H9 (cell line): Measurements from ENCODE around the gene CUEDC1. TPM values are rescaled to one million over a fixed set of nuclear protein-coding genes. Genes with fewer than 3 reads are reported as not detected.

Experiments used
- DNase-seq: peaks from one replicate; pipeline ENCODE4 v3.0.0-alpha.2; 2017
- H2AFZ ChIP-seq: one replicate; pipeline ENCODE4 v1.6.1; 2013; ENCODE audit warnings: mild to moderate bottlenecking, low read length, control low read depth, moderate library complexity
- H2AK5ac ChIP-seq: 2 replicates; pipeline ENCODE4 v1.6.1; 2013; ENCODE audit warnings: low read length, control low read depth, mixed read lengths; ENCODE audit not compliant: insufficient read length
- H2BK120ac ChIP-seq: one replicate; pipeline ENCODE4 v1.6.1; 2013; ENCODE audit warnings: low read depth, mild to moderate bottlenecking, low read length, control low read depth, inconsistent platforms; ENCODE audit not compliant: poor library complexity, severe bottlenecking
- H2BK12ac ChIP-seq: 2 replicates; pipeline ENCODE4 v1.6.1; 2013; ENCODE audit warnings: low read length, control low read depth, mixed read lengths, low read depth; ENCODE audit not compliant: insufficient read length
- H2BK15ac ChIP-seq: 2 replicates; pipeline ENCODE4 v1.6.1; 2013; ENCODE audit warnings: low read depth, low read length, control low read depth
- H2BK20ac ChIP-seq: one replicate; pipeline ENCODE4 v1.6.1; 2013; ENCODE audit warnings: low read depth, mild to moderate bottlenecking, low read length, control low read depth, inconsistent platforms; ENCODE audit not compliant: poor library complexity, severe bottlenecking
- H2BK5ac ChIP-seq: 2 replicates; pipeline ENCODE4 v1.6.1; 2013; ENCODE audit warnings: low read length, control low read depth, mixed read lengths; ENCODE audit not compliant: insufficient read length
- H3K14ac ChIP-seq: 2 replicates; pipeline ENCODE4 v1.6.1; 2013; ENCODE audit warnings: low read length, control low read depth; ENCODE audit not compliant: insufficient read depth
- H3K18ac ChIP-seq: 2 replicates; pipeline ENCODE4 v1.6.1; 2013; ENCODE audit warnings: low read depth, mild to moderate bottlenecking, mixed read lengths, low read length, control low read depth; ENCODE audit not compliant: insufficient read length
- H3K23ac ChIP-seq: 2 replicates; pipeline ENCODE4 v1.6.1; 2013; ENCODE audit warnings: low read length, control low read depth, mixed read lengths, low read depth; ENCODE audit not compliant: insufficient read length
- H3K23me2 ChIP-seq: 2 replicates; pipeline ENCODE4 v1.6.1; 2013; ENCODE audit warnings: low read depth, mild to moderate bottlenecking, mixed read lengths, low read length, control low read depth; ENCODE audit not compliant: insufficient read length, poor library complexity, severe bottlenecking
- H3K27ac ChIP-seq: 2 replicates; pipeline ENCODE4 v1.5.1; 2013; ENCODE audit warnings: low read length, control low read depth, mixed read lengths, low read depth; ENCODE audit not compliant: insufficient read length
- H3K27me3 ChIP-seq: 2 replicates; pipeline ENCODE4 v1.6.1; 2013; ENCODE audit warnings: low read length, control low read depth, inconsistent platforms; ENCODE audit not compliant: insufficient read depth
- H3K4ac ChIP-seq: 2 replicates; pipeline ENCODE4 v1.6.1; 2013; ENCODE audit warnings: low read depth, mild to moderate bottlenecking, control low read depth, inconsistent platforms, low read length, moderate library complexity
- H3K4me1 ChIP-seq: 2 replicates; pipeline ENCODE4 v1.6.1; 2013; ENCODE audit warnings: low read length, control low read depth, inconsistent platforms; ENCODE audit not compliant: insufficient read depth
- H3K4me2 ChIP-seq: 2 replicates; pipeline ENCODE4 v1.6.1; 2013; ENCODE audit warnings: low read length, control low read depth, mixed read lengths; ENCODE audit not compliant: insufficient read length, insufficient read depth
- H3K56ac ChIP-seq: 2 replicates; pipeline ENCODE4 v1.6.1; 2013; ENCODE audit warnings: low read depth, mild to moderate bottlenecking, mixed read lengths, low read length, control low read depth; ENCODE audit not compliant: insufficient read length
- H3K79me1 ChIP-seq: 2 replicates; pipeline ENCODE4 v1.6.1; 2013; ENCODE audit warnings: low read depth, mild to moderate bottlenecking, moderate library complexity, low read length, control low read depth, inconsistent platforms; ENCODE audit not compliant: insufficient read depth, poor library complexity, severe bottlenecking
- H3K79me2 ChIP-seq: 2 replicates; pipeline ENCODE4 v1.6.1; 2013; ENCODE audit warnings: low read length, control low read depth, inconsistent platforms; ENCODE audit not compliant: insufficient read depth
- H3K9ac ChIP-seq: 2 replicates; pipeline ENCODE4 v1.6.1; 2013; ENCODE audit warnings: low read length, control low read depth, mixed read lengths; ENCODE audit not compliant: insufficient read length; ENCODE audit errors: extremely low read depth
- H3K9me3 ChIP-seq: one replicate; pipeline ENCODE4 v1.6.1; 2013; ENCODE audit warnings: low read depth, low read length, inconsistent platforms; ENCODE audit not compliant: control insufficient read depth
- H3T11ph ChIP-seq: one replicate; pipeline ENCODE4 v1.6.1; 2013; ENCODE audit warnings: mild to moderate bottlenecking, low read length, control low read depth, inconsistent platforms
- H4K20me1 ChIP-seq: one replicate; pipeline ENCODE4 v1.6.1; 2013; ENCODE audit not compliant: control insufficient read depth, insufficient read length, insufficient read depth
- H4K5ac ChIP-seq: 2 replicates; pipeline ENCODE4 v1.6.1; 2013; ENCODE audit warnings: low read depth, mild to moderate bottlenecking, mixed read lengths, low read length, control low read depth; ENCODE audit not compliant: insufficient read length
- H4K8ac ChIP-seq: replicated peaks from 2 replicates; pipeline ENCODE4 v1.6.1; 2013; ENCODE audit warnings: low read length, control low read depth, mixed read lengths, low read depth; ENCODE audit not compliant: insufficient read length
- H4K91ac ChIP-seq: 2 replicates; pipeline ENCODE4 v1.6.1; 2013; ENCODE audit warnings: low read depth, mild to moderate bottlenecking, moderate library complexity, mixed read lengths, low read length, control low read depth; ENCODE audit not compliant: insufficient read length
- H3K27ac Mint-ChIP-seq, 3 experiments: 2 replicates in 2 of 3; 3 replicates in 1 of 3; pipeline ENCODE4 v1.8.0; 2020 to 2021; ENCODE audit warnings: mixed read lengths in 3 of 3, mild to moderate bottlenecking in 1 of 3, moderate library complexity in 1 of 3
- H3K27me3 Mint-ChIP-seq: 2 replicates; pipeline ENCODE4 v1.8.0; 2021; ENCODE audit warnings: low read depth, mild to moderate bottlenecking, moderate library complexity, mixed read lengths
- H3K36me3 Mint-ChIP-seq, 3 experiments: 2 replicates in 2 of 3; 3 replicates in 1 of 3; pipeline ENCODE4 v1.8.0; 2020 to 2021; ENCODE audit warnings: low read depth in 3 of 3, mixed read lengths in 3 of 3; ENCODE audit not compliant: insufficient read depth in 1 of 3
- H3K4me1 Mint-ChIP-seq, 2 experiments: 2 replicates each; pipeline ENCODE4 v1.8.0; 2020; ENCODE audit warnings: mixed read lengths in 2 of 2
- H3K4me3 Mint-ChIP-seq, 2 experiments: 2 replicates in 1 of 2; 3 replicates in 1 of 2; pipeline ENCODE4 v1.8.0; 2020 to 2021; ENCODE audit warnings: mild to moderate bottlenecking in 2 of 2, mixed read lengths in 2 of 2, moderate library complexity in 1 of 2
- H3K9me3 Mint-ChIP-seq, 2 experiments: 2 replicates in 1 of 2; 3 replicates in 1 of 2; pipeline ENCODE4 v1.8.0; 2020; ENCODE audit warnings: mild to moderate bottlenecking in 2 of 2, mixed read lengths in 2 of 2, moderate library complexity in 1 of 2
- WGBS: extraction: QIAGEN DNeasy Blood & Tissue Kit; methylation state at CpG from one replicate; pipeline ENCODE4 v1.1.7; 2013; ENCODE audit warnings: missing lambda C conversion rate, low lambda C conversion rate, mixed read lengths; ENCODE audit not compliant: insufficient read length; ENCODE audit errors: extremely low coverage; 5-methylcytosine and 5-hydroxymethylcytosine counted together
- total RNA-seq: library from RNA; stranded (reverse); gene quantifications from 2 replicates; pipeline ENCODE4 v1.2.1, GENCODE V29; 2021
- TF ChIP-seq, protein P1 (sequence below): fragments of 200-600 bp; sonication (generic); conservative IDR thresholded peaks from 3 replicates; pipeline ENCODE4 v1.8.0; 2021; ENCODE audit warnings: antibody characterized with exemption, mild to moderate bottlenecking

CUEDC1 gene
- total RNA-seq, 1 experiment from 2014 or later, result 7.3 TPM

DNA sequence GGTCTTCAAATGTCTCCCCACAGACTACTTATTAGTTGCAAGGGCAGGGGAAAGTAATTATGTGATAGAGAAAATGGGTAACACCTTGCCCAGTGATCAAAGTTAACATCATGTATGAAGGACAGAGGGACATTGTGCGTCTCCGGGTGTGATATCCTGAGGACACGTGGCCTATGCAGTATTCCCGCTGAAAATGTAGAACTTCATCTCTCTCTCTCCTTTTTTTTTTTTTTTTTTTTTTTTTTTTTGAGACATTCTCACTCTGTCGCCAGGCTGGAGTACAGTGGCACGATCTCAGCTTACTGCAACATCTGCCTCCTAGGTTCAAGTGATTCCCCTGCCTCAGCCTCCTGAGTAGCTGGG is 7.9 kb upstream of the CUEDC1 start:
- Histone ChIP-seq H3K4me1 (peaks cover 1% of the 10 kb centered on the region; the same call in 1 of the 2 replicates), H3K4me2 (no peak overlapping the region), H2AFZ (no peak overlapping the region), H3K79me1 (no peaks in the 10 kb centered on the region), H3K79me2 (no peaks in the 10 kb centered on the region), H3K56ac (no peak overlapping the region), H2BK15ac (no peak overlapping the region), H3K27me3 (no peaks in the 10 kb centered on the region), H4K8ac (no peak overlapping the region), H3K27ac (no peak overlapping the region), H4K91ac (no peak overlapping the region), H2BK5ac (no peak overlapping the region), H3K4ac (no peak overlapping the region), H3K23ac (no peak overlapping the region), H4K20me1 (no peaks in the 10 kb centered on the region), H4K5ac (no peak overlapping the region), H3K9me3 (no peaks in the 10 kb centered on the region), H2AK5ac (no peak overlapping the region), H3K14ac (no peak overlapping the region), H3K18ac (no peak overlapping the region), H3K9ac (no peak overlapping the region), H2BK20ac (no peak overlapping the region), H2BK120ac (no peak overlapping the region), H3T11ph (no peak overlapping the region), H3K23me2 (no peaks in the 10 kb centered on the region), H2BK12ac (no peak overlapping the region)
- Mint-ChIP-seq H3K4me1 (peaks cover 1 to 7% of the 10 kb centered on the region in 2 experiments), H3K9me3 (no peaks in the 10 kb centered on the region), H3K27me3 (peaks cover 21% of the 10 kb centered on the region), H3K36me3 (no peaks in the 10 kb centered on the region), H3K4me3 (no peak overlapping the region), H3K27ac (no peak overlapping the region)
- TF ChIP-seq, protein P1, sequence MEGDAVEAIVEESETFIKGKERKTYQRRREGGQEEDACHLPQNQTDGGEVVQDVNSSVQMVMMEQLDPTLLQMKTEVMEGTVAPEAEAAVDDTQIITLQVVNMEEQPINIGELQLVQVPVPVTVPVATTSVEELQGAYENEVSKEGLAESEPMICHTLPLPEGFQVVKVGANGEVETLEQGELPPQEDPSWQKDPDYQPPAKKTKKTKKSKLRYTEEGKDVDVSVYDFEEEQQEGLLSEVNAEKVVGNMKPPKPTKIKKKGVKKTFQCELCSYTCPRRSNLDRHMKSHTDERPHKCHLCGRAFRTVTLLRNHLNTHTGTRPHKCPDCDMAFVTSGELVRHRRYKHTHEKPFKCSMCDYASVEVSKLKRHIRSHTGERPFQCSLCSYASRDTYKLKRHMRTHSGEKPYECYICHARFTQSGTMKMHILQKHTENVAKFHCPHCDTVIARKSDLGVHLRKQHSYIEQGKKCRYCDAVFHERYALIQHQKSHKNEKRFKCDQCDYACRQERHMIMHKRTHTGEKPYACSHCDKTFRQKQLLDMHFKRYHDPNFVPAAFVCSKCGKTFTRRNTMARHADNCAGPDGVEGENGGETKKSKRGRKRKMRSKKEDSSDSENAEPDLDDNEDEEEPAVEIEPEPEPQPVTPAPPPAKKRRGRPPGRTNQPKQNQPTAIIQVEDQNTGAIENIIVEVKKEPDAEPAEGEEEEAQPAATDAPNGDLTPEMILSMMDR, result no peak
- no CpG with 5 or more reads among the region's 6 CpGs for WGBS
- DNase-seq, result no peak
